Stimulated activated naive B cell treated with anti-CD40 and anti-IgM and Interleukin-4, amounts not matched to agents 10 μg/mL and 1 μg/mL and 100 μg/mL, for 72 hours (primary cell): Measurements from ENCODE around the gene XPNPEP1.

ENCODE experiments used
- ATAC-seq, 2 donors: fragments of 150-1000 bp; cut with Tn5 transposase; replicated peaks; 2 replicates each; pipeline ENCODE4 v1.10.0; 2021; ENCODE audit warnings: moderate library complexity in 1 of 2
- DNase-seq: peaks from one replicate; pipeline ENCODE4 v3.0.0; 2021
- H3K27ac Mint-ChIP-seq: one replicate; pipeline ENCODE4 v1.8.0; 2022; ENCODE audit warnings: mild to moderate bottlenecking, mixed read lengths
- H3K27me3 Mint-ChIP-seq, 2 donors: one replicate each; pipeline ENCODE4 v1.8.0; 2022; ENCODE audit warnings: mixed read lengths in 2 of 2
- H3K36me3 Mint-ChIP-seq, 2 donors: one replicate each; pipeline ENCODE4 v1.8.0; 2022; ENCODE audit warnings: mixed read lengths in 2 of 2, mild to moderate bottlenecking in 1 of 2
- H3K4me1 Mint-ChIP-seq, 2 donors: one replicate each; pipeline ENCODE4 v1.8.0; 2022; ENCODE audit warnings: mixed read lengths in 2 of 2, mild to moderate bottlenecking in 1 of 2
- H3K4me3 Mint-ChIP-seq, 2 donors: one replicate each; pipeline ENCODE4 v1.8.0; 2022; ENCODE audit warnings: mild to moderate bottlenecking in 2 of 2, mixed read lengths in 2 of 2, moderate library complexity in 1 of 2
- H3K9me3 Mint-ChIP-seq, 2 donors: one replicate each; pipeline ENCODE4 v1.8.0; 2022; ENCODE audit warnings: mixed read lengths in 2 of 2, mild to moderate bottlenecking in 1 of 2

Gene XPNPEP1

GRCh38 chr10:109886037-109886780, 37.1 kb downstream of the XPNPEP1 start:
- Mint-ChIP-seq H3K36me3 (peaks cover 61 to 63% of the 10 kb centered on the region in 2 donors), H3K4me3 (no peak overlapping the region), H3K4me1 (peaks cover 11 to 17% of the 10 kb centered on the region in 2 donors), H3K9me3 (no peaks in the 10 kb centered on the region), H3K27me3 (no peaks in the 10 kb centered on the region), H3K27ac (peak overlapping the region; percentile 73)
- ATAC-seq (no peak), DNase-seq (no peak)

- H3K27ac Mint-ChIP-seq: peak overlapping the region; percentile 59
- H3K36me3 Mint-ChIP-seq: peaks cover 54 to 59% of the 10 kb centered on the region in 2 donors
Observed at GRCh38 chr10:109883859-109884771, 39.2 kb downstream of the XPNPEP1 start.

GRCh38 chr10:109882251-109883057, 40.9 kb downstream of the XPNPEP1 start:
- Mint-ChIP-seq H3K36me3 (peaks cover 51 to 58% of the 10 kb centered on the region in 2 donors), H3K4me1 (peaks cover 11 to 17% of the 10 kb centered on the region in 2 donors), H3K27me3 (no peaks in the 10 kb centered on the region), H3K4me3 (no peak overlapping the region), H3K9me3 (no peaks in the 10 kb centered on the region), H3K27ac (no peak overlapping the region)
- no peak for ATAC-seq
- DNase-seq: no peak

More at GRCh38 chr10:109883859-109884771, 39.2 kb downstream of the XPNPEP1 start:
- no peaks in the 10 kb centered on the region for H3K27me3 Mint-ChIP-seq
- DNase-seq: peak; percentile 49
- ATAC-seq: peak; percentile 80 to 86
- H3K4me1 Mint-ChIP-seq: peaks cover 11 to 17% of the 10 kb centered on the region in 2 donors
- no peak overlapping the region for H3K4me3 Mint-ChIP-seq
- no peaks in the 10 kb centered on the region for H3K9me3 Mint-ChIP-seq

DNA sequence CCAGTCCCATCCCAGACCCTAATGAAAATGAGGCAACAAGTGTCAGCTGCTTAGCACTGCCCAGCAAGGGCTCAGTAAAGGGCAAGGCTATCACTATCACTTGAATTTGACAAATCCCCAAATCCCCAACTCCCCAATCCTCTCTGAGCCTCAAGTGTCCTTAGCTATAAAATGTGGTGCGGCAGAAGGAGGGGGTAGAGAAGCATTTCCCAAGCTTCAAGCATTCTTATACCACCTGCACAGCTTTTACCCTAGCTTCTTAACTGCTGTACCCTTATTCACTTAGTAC, 41.6 kb downstream of the XPNPEP1 start:
- DNase-seq (no peak), ATAC-seq (no peak)
- H3K36me3 Mint-ChIP-seq: peaks cover 48 to 56% of the 10 kb centered on the region in 2 donors
- H3K27ac Mint-ChIP-seq: no peak overlapping the region
- H3K9me3 Mint-ChIP-seq: no peaks in the 10 kb centered on the region
- no peak overlapping the region for H3K4me3 Mint-ChIP-seq
- H3K4me1 Mint-ChIP-seq: peaks cover 9 to 17% of the 10 kb centered on the region in 2 donors
- no peaks in the 10 kb centered on the region for H3K27me3 Mint-ChIP-seq

- DNase-seq (no peak), ATAC-seq (no peak)
- Mint-ChIP-seq H3K4me3 (no peak overlapping the region), H3K36me3 (peaks cover 45 to 53% of the 10 kb centered on the region in 2 donors), H3K9me3 (no peaks in the 10 kb centered on the region), H3K4me1 (peaks cover 8 to 17% of the 10 kb centered on the region in 2 donors), H3K27ac (no peak overlapping the region), H3K27me3 (no peaks in the 10 kb centered on the region)
Observed at GRCh38 chr10:109880886-109881768, 42.2 kb downstream of the XPNPEP1 start.

DNA sequence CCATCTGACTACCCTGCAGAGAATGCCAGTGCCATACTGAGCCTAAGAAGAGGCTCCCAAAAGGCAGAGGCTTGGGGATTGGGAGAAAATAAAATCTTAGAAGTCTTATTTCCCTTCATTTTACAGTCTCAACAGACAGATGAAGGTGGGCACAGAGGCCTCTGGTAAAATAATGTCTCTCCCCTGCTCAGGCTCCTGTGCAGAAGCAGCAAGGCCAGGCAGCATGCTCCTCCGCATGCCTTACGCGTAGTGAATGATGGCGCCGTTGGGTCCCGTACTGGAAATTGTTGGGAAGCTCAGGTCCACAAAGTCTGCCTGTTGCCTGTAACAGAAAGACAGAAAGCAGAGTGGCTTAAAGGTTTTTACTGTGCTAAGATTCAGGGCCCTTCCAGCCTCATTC, 45.8 kb downstream of the XPNPEP1 start:
- Mint-ChIP-seq H3K27ac (no peak overlapping the region), H3K4me3 (no peak overlapping the region)

GRCh38 chr10:109875828-109876821, 47.2 kb downstream of the XPNPEP1 start:
- Mint-ChIP-seq H3K4me1 (no peaks in the 10 kb centered on the region), H3K9me3 (no peaks in the 10 kb centered on the region), H3K27me3 (no peaks in the 10 kb centered on the region), H3K27ac (no peak overlapping the region), H3K36me3 (peaks cover 40 to 57% of the 10 kb centered on the region in 2 donors), H3K4me3 (no peak overlapping the region)
- DNase-seq (no peak), ATAC-seq (no peak)

More for the DNA sequence above, 45.8 kb downstream of the XPNPEP1 start:
- ATAC-seq (no peak), DNase-seq (no peak)
- H3K27me3 Mint-ChIP-seq: no peaks in the 10 kb centered on the region
- no peaks in the 10 kb centered on the region for H3K9me3 Mint-ChIP-seq
- no peaks in the 10 kb centered on the region for H3K4me1 Mint-ChIP-seq
- peaks cover 35 to 47% of the 10 kb centered on the region in 2 donors for H3K36me3 Mint-ChIP-seq

- Mint-ChIP-seq H3K4me1 (no peaks in the 10 kb centered on the region), H3K27me3 (no peaks in the 10 kb centered on the region), H3K9me3 (no peaks in the 10 kb centered on the region), H3K4me3 (no peak overlapping the region), H3K36me3 (peaks cover 34 to 60% of the 10 kb centered on the region in 2 donors), H3K27ac (no peak overlapping the region)
- DNase-seq: no peak
- no peak for ATAC-seq
Observed at GRCh38 chr10:109875151-109875568, 48.2 kb downstream of the XPNPEP1 start.

GRCh38 chr10:109871476-109871875, 51.8 kb downstream of the XPNPEP1 start:
- ATAC-seq: no peak
- H3K27me3 Mint-ChIP-seq: no peaks in the 10 kb centered on the region
- H3K4me3 Mint-ChIP-seq: no peak overlapping the region
- H3K9me3 Mint-ChIP-seq: no peaks in the 10 kb centered on the region
- DNase-seq: no peak
- no peak overlapping the region for H3K27ac Mint-ChIP-seq
- peaks cover 48 to 73% of the 10 kb centered on the region in 2 donors for H3K36me3 Mint-ChIP-seq
- H3K4me1 Mint-ChIP-seq: no peaks in the 10 kb centered on the region

GRCh38 chr10:109866995-109867635, 56.2 kb downstream of the XPNPEP1 start:
- peaks cover 70 to 90% of the 10 kb centered on the region in 2 donors for H3K36me3 Mint-ChIP-seq
- H3K27me3 Mint-ChIP-seq: no peaks in the 10 kb centered on the region
- H3K4me1 Mint-ChIP-seq: no peaks in the 10 kb centered on the region
- ATAC-seq: no peak
- peaks cover 11 to 15% of the 10 kb centered on the region in 2 donors for H3K9me3 Mint-ChIP-seq
- H3K27ac Mint-ChIP-seq: no peak overlapping the region
- DNase-seq: no peak
- no peak overlapping the region for H3K4me3 Mint-ChIP-seq

- Mint-ChIP-seq H3K4me3 (no peak overlapping the region), H3K27ac (no peak overlapping the region), H3K9me3 (peaks cover 11 to 15% of the 10 kb centered on the region in 2 donors), H3K36me3 (peaks cover 64 to 89% of the 10 kb centered on the region in 2 donors), H3K4me1 (no peaks in the 10 kb centered on the region), H3K27me3 (no peaks in the 10 kb centered on the region)
- ATAC-seq (no peak), DNase-seq (no peak)
Observed at GRCh38 chr10:109866168-109866994, 56.9 kb downstream of the XPNPEP1 start.
